ENCODE data around the gene FAM222B. TPM values are rescaled to one million over a fixed set of nuclear protein-coding genes. Genes with fewer than 3 reads are reported as not detected.

FAM222B gene
- total RNA-seq, 2 experiments from 2014 or later, result 15.4 to 17.1 TPM

GRCh38 chr17:28716740-28717577 lies 125.6 kb downstream of the FAM222B start:
- no peak overlapping the region for H3K27ac Mint-ChIP-seq
- ChIA-PET POLR2A (interaction anchor here (1.3 to 1.5 kb wide), 2 partner anchors 55 to 68 kb away, joined by 4 to 5 read pairs; partner anchors contain the start of genes SDF2 and SUPT6H), CTCF (interaction anchor here (0.8 to 2.6 kb wide), 4 partner anchors 10 to 104 kb away, joined by 3 to 9 read pairs (median 4); partner anchors contain the start of gene TLCD1)
- no peak for ATAC-seq
- peaks cover 22% of the 10 kb centered on the region for H3K36me3 Mint-ChIP-seq (ENCODE audit: low read depth)
- peaks cover 38% of the 10 kb centered on the region for H3K4me1 Mint-ChIP-seq (ENCODE audit: low read depth)
- peak overlapping the region; percentile 55 for H3K4me3 Mint-ChIP-seq
- DNase-seq, result no peak
- H3K9me3 Mint-ChIP-seq (ENCODE audit: insufficient read depth), result no peaks in the 10 kb centered on the region
- peaks cover 18% of the 10 kb centered on the region for H3K27me3 Mint-ChIP-seq (ENCODE audit: low read depth)

- Mint-ChIP-seq H3K9me3 (ENCODE audit: insufficient read depth) (no peaks in the 10 kb centered on the region), H3K4me1 (ENCODE audit: low read depth) (peaks cover 33% of the 10 kb centered on the region), H3K27me3 (ENCODE audit: low read depth) (peaks cover 18% of the 10 kb centered on the region), H3K27ac (no peak overlapping the region), H3K36me3 (ENCODE audit: low read depth) (peaks cover 5% of the 10 kb centered on the region), H3K4me3 (no peak overlapping the region)
- ChIA-PET CTCF (interaction anchor here (1.2 to 2.6 kb wide), 3 partner anchors 11 to 70 kb away, joined by 3 to 9 read pairs (median 4); partner anchors contain the start of genes BLTP2 and TLCD1), POLR2A (interaction anchor here (1.1 kb wide), 1 partner anchor 11 kb away, joined by 3 read pairs; the partner anchor contains the start of gene TLCD1)
- ATAC-seq (no peak), DNase-seq (no peak)
These were observed 127.4 kb downstream of the FAM222B start for GRCh38 chr17:28715217-28715616.

- DNase-seq (no peak), ATAC-seq (no peak)
- H3K36me3 Mint-ChIP-seq (ENCODE audit: low read depth), result no peaks in the 10 kb centered on the region
- H3K4me1 Mint-ChIP-seq (ENCODE audit: low read depth), result peaks cover 32% of the 10 kb centered on the region
- no peaks in the 10 kb centered on the region for H3K9me3 Mint-ChIP-seq (ENCODE audit: insufficient read depth)
- ChIA-PET CTCF (interaction anchor here (0.6 to 1.6 kb wide), 2 partner anchors 13 to 69 kb away, joined by 3 read pairs; partner anchors contain the start of gene BLTP2), POLR2A (no interaction called here)
- H3K27ac Mint-ChIP-seq, result no peak overlapping the region
- H3K4me3 Mint-ChIP-seq, result no peak overlapping the region
- H3K27me3 Mint-ChIP-seq (ENCODE audit: low read depth), result peaks cover 18% of the 10 kb centered on the region
These were observed 128.3 kb downstream of the FAM222B start for GRCh38 chr17:28714281-28714680.

- H3K4me3 Mint-ChIP-seq, result peak overlapping the region; percentile 86
- ATAC-seq (no peak), DNase-seq (no peak)
- ChIA-PET CTCF (interaction anchor here (2.9 to 4.4 kb wide), 3 partner anchors 14 to 50 kb away, joined by 9 to 26 read pairs (median 13); partner anchors contain the start of gene TLCD1), POLR2A (interaction anchor here (1.0 to 2.8 kb wide), 4 partner anchors 7 to 180 kb away, joined by 3 to 22 read pairs (median 6); partner anchors contain the start of genes NEK8 and RPL23A)
- peak overlapping the region; percentile 98 for H3K27ac Mint-ChIP-seq
- no peaks in the 10 kb centered on the region for H3K9me3 Mint-ChIP-seq (ENCODE audit: insufficient read depth)
- H3K27me3 Mint-ChIP-seq (ENCODE audit: low read depth), result peaks cover 10% of the 10 kb centered on the region
- H3K4me1 Mint-ChIP-seq (ENCODE audit: low read depth), result peaks cover 21% of the 10 kb centered on the region
- no peaks in the 10 kb centered on the region for H3K36me3 Mint-ChIP-seq (ENCODE audit: low read depth)
These were observed 129.7 kb downstream of the FAM222B start for GRCh38 chr17:28712705-28713415.

- H3K27ac Mint-ChIP-seq, result peak overlapping the region; percentile 98
- ATAC-seq (peak; percentile 49), DNase-seq (peak; percentile 73)
- CTCF ChIA-PET, result interaction anchor here (1.4 to 4.4 kb wide), 8 partner anchors 9 to 241 kb away, joined by 3 to 26 read pairs (median 10); partner anchors contain the start of genes PHF12, RPL23A and TLCD1
- H3K9me3 Mint-ChIP-seq (ENCODE audit: insufficient read depth), result no peaks in the 10 kb centered on the region
- H3K4me1 Mint-ChIP-seq (ENCODE audit: low read depth), result peaks cover 20% of the 10 kb centered on the region
- H3K4me3 Mint-ChIP-seq, result peak overlapping the region; percentile 86
- POLR2A ChIA-PET, result interaction anchor here (0.7 to 2.8 kb wide), 9 partner anchors 8 to 181 kb away, joined by 3 to 22 read pairs (median 4); partner anchors contain the start of genes NEK8, RPL23A, SDF2 and SUPT6H
- H3K36me3 Mint-ChIP-seq (ENCODE audit: low read depth), result peaks cover 4% of the 10 kb centered on the region
- H3K27me3 Mint-ChIP-seq (ENCODE audit: low read depth), result peaks cover 9% of the 10 kb centered on the region
These were observed 130.4 kb downstream of the FAM222B start for GRCh38 chr17:28712032-28712704.

- peak within 1 kb of the TSS; percentile 86 for H3K4me3 Mint-ChIP-seq
- ChIA-PET CTCF (interaction anchor here (0.6 to 4.4 kb wide), 11 partner anchors 9 to 242 kb away, joined by 3 to 26 read pairs (median 7); partner anchors contain the start of genes BLTP2, PHF12, RPL23A and TLCD1), POLR2A (interaction anchor here (0.7 to 2.8 kb wide), 11 partner anchors 8 to 181 kb away, joined by 3 to 22 read pairs (median 4); partner anchors contain the start of genes BLTP2, NEK8, PIGS and RPL23A)
- H3K4me1 Mint-ChIP-seq (ENCODE audit: low read depth), result peaks cover 20% of the 10 kb centered on the region
- H3K36me3 Mint-ChIP-seq (ENCODE audit: low read depth), result peaks cover 5% of the 10 kb centered on the region
- no peaks in the 10 kb centered on the region for H3K9me3 Mint-ChIP-seq (ENCODE audit: insufficient read depth)
- DNase-seq, result peak; percentile 53
- H3K27ac Mint-ChIP-seq, result peak within 1 kb of the TSS; percentile 98
- H3K27me3 Mint-ChIP-seq (ENCODE audit: low read depth), result peaks cover 9% of the 10 kb centered on the region
- ATAC-seq, result peak; percentile 54
These were observed 130.9 kb downstream of the FAM222B start, which contains the start of gene PROCA1 for GRCh38 chr17:28711723-28712031. PROCA1 (minus strand) TSS chr17:28711888; CDS start chr17:28711660, 228 bp downstream.

- Mint-ChIP-seq H3K27ac (peak overlapping the region; percentile 98), H3K4me1 (ENCODE audit: low read depth) (peaks cover 20% of the 10 kb centered on the region), H3K27me3 (ENCODE audit: low read depth) (peaks cover 9% of the 10 kb centered on the region), H3K4me3 (peak overlapping the region; percentile 86), H3K9me3 (ENCODE audit: insufficient read depth) (no peaks in the 10 kb centered on the region), H3K36me3 (ENCODE audit: low read depth) (peaks cover 9% of the 10 kb centered on the region)
- DNase-seq (peak; percentile 91), ATAC-seq (peak; percentile 91)
- ChIA-PET CTCF (interaction anchor here (0.6 to 4.4 kb wide), 12 partner anchors 9 to 373 kb away, joined by 3 to 26 read pairs (median 6); partner anchors contain the start of genes BLTP2, PHF12, RPL23A and TLCD1), POLR2A (interaction anchor here (0.6 to 2.8 kb wide), 11 partner anchors 9 to 257 kb away, joined by 3 to 22 read pairs (median 4); partner anchors contain the start of genes BLTP2, NEK8, PIGS and RPL23A)
These were observed 131.5 kb downstream of the FAM222B start for GRCh38 chr17:28710861-28711722.

- ATAC-seq (no peak), DNase-seq (no peak)
- POLR2A ChIA-PET, result no interaction called here
- CTCF ChIA-PET, result interaction anchor here (1.4 kb wide), 1 partner anchor 19 kb away, joined by 5 read pairs; the partner anchor contains the start of gene TLCD1
- Mint-ChIP-seq H3K27me3 (ENCODE audit: low read depth) (no peaks in the 10 kb centered on the region), H3K36me3 (ENCODE audit: low read depth) (peaks cover 25% of the 10 kb centered on the region), H3K27ac (peak overlapping the region; percentile 37), H3K4me3 (no peak overlapping the region), H3K9me3 (ENCODE audit: insufficient read depth) (no peaks in the 10 kb centered on the region), H3K4me1 (ENCODE audit: low read depth) (peaks cover 15% of the 10 kb centered on the region)
These were observed 135.3 kb downstream of the FAM222B start for GRCh38 chr17:28707339-28707720.

- ChIA-PET POLR2A (no interaction called here), CTCF (interaction anchor here (1.1 to 1.4 kb wide), 2 partner anchors 20 to 60 kb away, joined by 3 to 5 read pairs; partner anchors contain the start of gene TLCD1)
- peaks cover 9% of the 10 kb centered on the region for H3K4me1 Mint-ChIP-seq (ENCODE audit: low read depth)
- peak overlapping the region; percentile 37 for H3K27ac Mint-ChIP-seq
- peaks cover 30% of the 10 kb centered on the region for H3K36me3 Mint-ChIP-seq (ENCODE audit: low read depth)
- H3K4me3 Mint-ChIP-seq, result no peak overlapping the region
- ATAC-seq (no peak), DNase-seq (no peak)
- H3K9me3 Mint-ChIP-seq (ENCODE audit: insufficient read depth), result no peaks in the 10 kb centered on the region
- H3K27me3 Mint-ChIP-seq (ENCODE audit: low read depth), result no peaks in the 10 kb centered on the region
These were observed 135.9 kb downstream of the FAM222B start for GRCh38 chr17:28706471-28707338.
